SHP77 treated with DMSO at 0.1 percent for 48 hours (cell line): ENCODE data around the gene GRID1.
"Not testable (repeated sequence)": the region's sequence is repeated elsewhere in the genome, so short reads cannot be mapped to it uniquely, and the experiment has no call there.

Experiments
- DNase-seq: peaks from one replicate; lab custom pipeline; 2025; lab: John Stamatoyannopoulos, UW

GRID1 gene

DNA sequence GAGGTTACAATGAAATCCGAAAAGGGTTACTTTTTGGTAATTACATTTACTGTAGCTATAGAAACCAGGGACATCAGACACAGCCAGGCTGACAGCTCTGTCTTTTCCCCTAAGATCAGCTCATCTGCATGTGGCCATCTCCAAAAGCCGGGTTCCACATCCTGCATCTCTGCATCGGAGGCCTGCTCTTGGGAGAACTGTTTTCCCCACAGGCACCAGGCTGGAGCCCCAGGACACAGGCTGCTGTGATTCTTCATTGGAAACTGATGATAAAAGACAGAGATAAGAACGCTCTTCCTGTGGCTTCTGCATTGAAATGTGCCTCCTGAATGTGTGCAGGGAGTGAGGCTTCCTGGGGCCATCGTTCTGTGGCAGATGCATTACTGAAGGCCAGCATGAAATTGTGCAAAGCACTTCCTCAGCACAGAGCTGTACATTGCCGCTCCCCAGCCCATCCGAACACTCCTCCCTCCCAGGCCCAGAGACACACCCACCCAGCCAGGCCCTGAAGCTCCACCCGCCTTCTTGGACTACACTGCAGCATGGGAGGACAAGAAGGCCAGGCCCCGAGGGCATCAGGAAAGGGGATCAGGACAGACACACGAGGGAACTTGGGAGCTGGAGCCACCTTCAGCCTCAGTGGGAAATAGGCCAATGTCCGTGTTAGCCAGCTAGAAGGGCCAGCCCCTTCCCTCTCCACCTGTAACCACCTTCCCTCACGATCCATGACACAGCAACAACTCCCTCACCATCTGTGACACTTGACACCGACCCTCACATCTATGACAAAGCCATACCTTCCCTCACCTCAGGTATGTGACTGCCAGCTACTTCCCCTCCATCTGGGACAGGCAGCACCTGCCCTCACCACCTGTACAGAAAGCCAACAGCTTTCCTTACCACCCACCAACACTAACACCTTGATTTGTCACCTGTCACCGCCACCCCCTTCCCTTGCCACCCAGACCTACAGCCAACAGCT, 113.2 kb downstream of the GRID1 start:
- no peak for DNase-seq

DNA sequence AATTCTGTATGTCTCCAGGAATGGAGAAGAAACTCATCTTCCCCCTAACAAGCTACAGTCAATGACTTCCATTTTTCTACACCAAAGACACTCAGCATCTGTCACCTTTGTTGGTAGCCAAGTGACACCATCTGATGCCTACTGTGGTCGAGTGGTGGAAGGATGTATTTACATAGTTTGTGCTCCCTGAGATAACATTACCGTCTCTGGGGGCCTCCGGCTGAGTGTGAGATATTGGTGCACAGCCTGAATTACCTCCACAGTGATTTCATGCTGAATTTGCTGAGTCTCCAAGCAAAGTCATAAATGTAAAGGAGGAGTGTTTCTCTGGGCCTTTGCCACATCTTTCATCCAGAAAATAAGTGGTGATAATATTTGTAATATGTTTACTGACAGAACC, 114.0 kb downstream of the GRID1 start:
- DNase-seq = no peak

DNA sequence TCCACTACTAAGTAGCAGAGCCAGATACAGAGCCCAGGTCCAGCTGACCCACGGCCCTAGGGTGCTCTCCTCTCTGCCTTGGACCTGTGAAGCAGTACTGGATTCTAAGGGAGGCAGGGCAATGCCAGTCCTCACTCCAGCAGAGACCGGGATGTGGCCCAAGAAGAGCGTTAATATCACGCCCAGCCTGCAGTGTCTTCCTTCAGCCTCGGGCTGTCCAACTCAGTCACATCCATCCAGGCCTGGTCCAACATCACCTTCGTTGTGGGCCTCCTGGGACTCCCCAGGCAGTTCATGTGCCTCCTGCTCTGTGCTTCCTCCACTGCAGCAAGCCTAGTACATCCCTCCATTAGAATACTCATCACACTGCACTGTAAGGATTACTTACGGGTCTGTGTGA, 114.5 kb downstream of the GRID1 start:
- no peak for DNase-seq

DNA sequence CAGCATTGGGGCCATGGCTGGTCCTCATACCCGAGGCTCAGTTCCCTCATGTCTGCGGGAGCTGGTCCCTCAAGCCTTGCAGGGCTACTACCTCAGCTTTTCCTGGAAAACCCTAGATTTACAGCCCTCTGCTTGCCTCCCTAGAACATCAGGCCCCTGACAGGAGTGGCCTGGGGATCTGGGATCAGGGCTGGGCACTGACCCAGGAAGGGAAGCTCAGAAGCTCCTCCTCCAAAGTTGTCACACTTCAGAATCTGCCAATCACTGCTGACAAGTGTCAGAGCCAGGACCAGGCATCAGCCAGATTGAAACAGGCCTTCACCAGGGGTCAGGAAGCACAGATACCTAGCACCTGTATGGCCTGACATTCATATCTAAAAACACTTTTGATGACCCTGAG, 115.2 kb downstream of the GRID1 start:
- no peak for DNase-seq

DNA sequence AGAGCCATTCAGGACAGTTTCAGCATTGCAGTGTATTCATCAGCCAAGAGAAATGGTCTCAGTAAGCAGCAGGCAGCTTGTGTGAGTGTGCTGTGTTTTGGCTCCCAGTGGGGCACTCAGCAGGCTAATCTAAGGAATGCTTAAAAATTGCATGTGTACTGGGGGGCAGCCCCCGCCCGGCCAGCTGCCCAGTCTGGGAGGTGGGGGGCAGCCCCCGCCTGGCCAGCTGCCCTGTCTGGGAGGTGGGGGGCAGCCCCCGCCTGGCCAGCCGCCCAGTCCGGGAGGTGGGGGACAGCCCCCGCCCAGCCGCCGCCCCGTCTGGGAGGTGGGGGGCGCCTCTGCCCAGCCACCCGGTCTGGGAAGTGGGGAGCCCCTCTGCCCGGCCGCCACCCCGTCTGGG, 116.2 kb downstream of the GRID1 start:
- no peak for DNase-seq

DNA sequence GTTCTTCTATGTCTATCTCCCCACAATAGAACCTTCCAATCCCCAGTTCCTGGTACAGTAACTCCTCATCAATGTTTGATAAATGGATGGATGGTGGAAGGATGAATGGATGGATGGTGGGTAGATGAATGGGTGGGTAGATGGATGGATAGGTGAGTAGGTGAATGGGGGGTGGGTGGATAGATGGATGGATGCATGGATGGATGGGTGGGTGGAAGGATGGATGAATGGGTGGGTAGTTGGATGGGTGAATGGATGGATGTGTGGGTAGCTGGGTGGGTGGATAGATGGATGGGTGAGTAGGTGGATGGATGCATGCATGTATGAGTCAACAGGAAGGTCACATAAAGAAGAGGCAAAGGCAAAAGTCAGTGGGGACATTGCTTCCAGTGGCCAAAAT, 116.8 kb downstream of the GRID1 start:
- DNase-seq = no peak

DNA sequence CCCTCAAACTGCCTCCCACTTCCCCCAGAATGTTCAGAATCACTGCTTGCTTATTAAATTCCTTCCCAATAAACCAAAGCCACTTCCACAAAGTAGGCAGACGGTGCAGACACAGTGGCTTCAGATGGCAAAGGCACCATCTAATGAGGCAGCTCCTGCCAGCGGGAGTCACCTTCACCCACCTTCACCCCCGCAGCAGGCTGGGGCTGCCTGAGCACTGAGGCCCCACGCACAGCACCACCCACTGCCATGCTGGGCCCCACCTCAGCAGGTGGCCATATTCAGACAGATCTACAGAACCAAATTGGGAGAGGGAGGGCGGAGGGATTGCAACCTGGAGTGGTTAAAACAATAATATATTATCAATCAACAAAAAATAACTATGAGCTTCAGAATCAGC, 118.5 kb downstream of the GRID1 start:
- no peak for DNase-seq

DNA sequence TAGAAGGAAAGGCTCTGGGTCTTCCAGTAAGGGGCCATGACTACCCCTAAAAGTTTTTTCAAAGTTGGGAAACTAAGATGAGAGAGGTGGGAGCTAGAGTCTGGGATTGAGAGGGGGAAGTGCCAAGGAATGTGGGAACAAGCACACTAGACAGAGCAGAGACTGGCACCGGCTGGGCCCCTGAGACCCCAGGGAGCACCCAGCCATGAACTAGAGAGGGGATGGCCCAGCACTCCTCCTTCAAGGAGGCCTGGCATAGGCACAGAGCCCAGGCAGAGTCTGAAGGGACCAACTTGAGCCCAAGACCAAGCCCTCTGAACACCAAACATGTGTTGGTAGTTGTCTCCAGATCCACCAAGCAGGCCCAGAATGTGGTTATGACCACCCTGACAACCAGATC, 119.0 kb downstream of the GRID1 start:
- no peak for DNase-seq

DNA sequence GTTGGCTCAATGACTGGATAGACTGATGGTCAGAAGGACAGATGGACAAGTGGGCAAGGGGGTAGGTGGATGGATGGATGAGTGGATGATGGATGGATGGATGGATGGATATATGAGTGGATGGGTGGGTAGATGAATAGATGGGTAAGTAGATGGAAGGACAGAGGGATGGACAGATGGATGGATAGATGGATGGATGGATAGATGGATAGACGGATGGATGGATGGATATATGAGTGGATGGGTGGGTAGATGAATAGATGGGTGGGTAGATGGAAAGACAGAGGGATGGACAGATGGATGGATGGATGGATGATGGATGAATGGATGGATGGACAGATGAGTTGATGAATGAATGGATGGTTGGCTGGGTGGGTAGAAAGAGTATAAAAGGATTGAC, 119.5 kb downstream of the GRID1 start:
- DNase-seq = no peak

DNA sequence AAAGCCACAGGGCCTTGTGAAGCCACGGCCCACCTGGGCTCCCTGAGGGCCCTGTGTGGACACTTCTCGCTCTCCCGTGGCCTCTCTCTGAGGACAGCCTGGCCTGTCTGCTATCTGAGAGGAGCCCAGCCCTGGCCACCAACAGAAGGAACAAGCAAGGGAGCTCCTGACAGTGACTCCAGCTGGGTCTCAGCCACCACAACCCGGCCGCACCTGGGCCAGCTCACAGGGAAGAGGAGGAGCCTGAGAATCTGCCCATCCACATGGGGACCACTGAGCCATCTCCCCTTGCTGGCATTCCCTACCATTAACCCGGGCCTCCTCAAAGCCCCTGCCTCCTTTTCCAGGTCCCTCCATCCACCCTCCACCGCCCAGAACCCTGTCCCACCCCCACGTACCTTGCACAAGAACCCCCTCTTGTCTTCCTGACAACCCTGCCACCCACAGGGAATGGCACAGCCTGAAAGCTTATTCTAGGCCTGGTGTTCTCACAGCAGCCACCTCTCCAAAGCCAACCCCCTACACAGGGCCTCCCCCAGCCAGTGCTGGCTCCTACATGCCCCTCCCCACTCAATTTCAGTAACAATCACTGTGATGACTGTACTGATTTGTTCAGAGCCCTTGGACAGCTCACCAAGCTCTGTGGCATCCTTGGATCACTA, 120.2 kb downstream of the GRID1 start:
- DNase-seq = no peak

DNA sequence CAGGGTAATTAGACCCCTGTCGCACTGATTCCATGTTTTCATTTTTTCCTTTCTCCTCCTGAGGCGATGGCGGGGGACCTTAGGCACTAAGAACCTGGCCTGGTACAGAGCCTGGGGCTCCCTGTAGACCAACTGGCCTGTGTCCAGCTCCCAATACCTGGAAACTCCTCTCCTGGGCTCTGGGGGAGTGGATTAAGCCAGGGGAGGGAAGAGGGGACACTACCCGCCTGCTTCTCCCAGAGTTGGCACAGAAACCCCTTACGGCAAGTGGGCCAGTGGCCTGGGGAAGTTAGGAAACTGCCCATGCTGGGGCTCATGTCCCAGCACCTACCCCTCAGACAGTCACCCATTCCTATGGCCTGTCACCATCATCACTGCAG, 121.6 kb downstream of the GRID1 start:
- no peak for DNase-seq

DNA sequence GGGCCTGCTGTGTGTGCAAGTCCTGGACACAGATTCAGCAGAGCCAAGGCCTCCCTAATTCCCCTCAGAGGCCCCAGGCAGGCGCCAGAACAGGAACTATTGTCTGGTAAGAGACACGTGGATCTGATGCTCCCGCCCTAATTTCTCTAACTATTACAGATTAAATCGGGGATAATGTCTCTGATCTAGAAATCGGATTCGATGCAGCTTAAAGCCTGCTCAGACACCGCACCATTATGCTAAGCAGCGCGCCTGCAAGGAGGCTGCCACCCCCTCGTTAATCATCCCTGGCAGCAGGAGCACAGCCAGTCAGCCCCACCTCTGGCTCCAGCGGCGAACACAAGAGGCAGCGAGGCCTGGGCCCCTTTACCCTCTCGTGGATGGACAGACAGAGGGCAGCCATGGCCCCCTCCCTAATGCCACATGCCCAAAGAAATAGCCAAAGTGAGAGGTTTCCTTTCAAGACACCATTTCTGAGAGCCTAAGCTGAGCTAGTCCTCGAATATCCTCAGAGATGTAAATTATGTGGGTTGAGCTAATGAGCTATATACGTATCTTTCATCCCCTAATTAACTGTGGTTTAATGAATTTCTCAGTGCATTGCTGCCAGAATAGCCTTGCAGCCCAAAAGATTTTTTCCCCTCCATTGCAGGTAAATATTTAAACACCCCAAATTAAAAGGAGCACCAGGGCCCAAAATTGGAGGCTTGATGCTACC, 122.1 kb downstream of the GRID1 start:
- DNase-seq = no peak

DNA sequence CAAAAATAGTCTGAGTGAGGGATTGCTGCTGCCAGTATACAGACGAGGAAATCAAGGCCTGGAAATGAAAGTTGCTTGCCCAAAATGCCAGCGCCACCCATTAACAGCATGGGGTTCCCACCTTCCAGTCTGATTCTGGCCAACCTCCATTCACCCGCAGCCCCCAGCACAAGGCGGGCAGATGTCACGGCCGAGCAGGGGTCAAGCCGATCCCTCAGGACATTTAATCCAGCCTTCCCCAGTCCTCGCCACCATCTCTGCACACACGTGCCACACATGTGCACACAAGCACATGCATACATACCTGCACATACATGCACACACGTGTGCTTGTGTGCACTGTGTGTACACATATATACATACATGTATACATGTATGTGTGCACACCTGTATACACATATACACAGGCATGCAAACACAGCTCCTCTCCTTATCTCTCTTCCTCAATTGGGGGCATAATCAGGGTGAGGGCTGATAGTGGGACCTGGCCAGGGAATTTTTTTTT, 122.9 kb downstream of the GRID1 start:
- DNase-seq = no peak

DNA sequence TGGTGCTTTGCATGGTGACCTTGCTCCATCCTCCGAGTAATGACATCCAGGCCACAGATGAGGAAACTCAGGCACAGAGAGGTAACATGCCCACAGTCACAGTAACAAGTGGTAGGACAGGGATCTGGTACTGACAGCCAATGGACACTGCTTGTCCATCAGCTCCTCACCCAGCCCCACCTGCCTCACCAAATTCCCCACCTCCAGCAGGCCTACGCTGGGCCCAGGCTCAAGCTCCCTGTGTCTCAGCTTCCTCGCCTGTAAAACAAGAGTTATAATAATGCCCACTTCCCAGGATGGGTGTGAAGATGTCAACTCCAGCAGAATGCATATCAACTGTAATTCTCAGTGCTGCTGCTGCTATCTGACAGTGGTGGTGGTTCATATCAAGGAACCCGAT, 123.8 kb downstream of the GRID1 start:
- DNase-seq = no peak

DNA sequence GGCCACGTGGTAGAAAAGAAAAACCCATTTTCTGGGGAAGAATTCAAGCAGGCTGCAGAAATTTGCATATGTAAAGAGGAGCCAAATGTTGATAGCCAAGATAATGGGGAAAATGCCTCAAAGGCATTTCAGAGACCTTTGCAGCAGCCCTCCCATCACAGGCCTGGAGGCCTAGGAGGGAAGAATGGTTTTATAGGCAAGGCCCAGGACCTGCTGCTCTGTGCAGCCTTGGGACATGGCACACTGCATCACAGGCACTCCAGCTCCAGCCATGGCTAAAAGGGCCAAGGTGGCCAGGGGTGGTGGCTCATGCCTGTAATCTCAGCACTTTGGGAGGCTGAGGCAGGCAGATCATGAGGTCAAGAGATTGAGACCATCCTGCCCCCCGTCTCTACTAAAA, 128.5 kb downstream of the GRID1 start:
- not testable (repeated sequence) for DNase-seq

DNA sequence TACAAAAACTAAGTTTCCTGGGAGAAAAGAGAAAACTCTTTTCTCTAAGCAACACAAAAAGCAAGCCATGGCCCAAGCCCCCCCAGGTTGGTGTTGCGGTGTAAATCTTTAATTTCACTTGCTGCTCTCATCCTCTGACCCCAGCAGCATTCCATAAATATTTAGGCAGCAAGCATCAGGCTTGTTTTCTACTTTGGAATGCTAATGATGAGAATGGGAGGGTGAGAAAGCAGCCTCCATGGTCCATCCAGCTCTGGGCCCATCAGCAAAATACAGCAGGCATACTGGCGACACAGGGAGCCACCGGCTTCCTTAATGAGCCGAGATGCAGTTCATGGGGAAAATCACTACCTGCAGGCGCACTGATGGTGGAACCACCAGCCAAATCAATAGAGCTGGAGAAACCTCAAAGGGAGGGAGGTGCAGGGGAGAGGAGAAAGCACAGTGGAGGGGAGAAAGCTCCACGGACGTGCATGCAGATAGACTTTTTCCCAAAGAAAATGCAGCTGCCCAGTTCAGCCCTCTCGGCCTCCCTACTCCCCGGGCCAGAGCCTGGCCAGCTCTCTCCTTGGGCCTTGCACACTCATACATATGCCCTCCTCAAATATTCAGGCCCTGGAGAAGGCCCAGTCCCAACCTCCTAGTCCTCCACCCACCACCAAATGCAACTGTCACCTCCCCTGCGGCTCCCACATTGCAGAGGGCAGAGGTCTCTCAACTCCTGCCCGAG, 131.9 kb downstream of the GRID1 start:
- DNase-seq = no peak

DNA sequence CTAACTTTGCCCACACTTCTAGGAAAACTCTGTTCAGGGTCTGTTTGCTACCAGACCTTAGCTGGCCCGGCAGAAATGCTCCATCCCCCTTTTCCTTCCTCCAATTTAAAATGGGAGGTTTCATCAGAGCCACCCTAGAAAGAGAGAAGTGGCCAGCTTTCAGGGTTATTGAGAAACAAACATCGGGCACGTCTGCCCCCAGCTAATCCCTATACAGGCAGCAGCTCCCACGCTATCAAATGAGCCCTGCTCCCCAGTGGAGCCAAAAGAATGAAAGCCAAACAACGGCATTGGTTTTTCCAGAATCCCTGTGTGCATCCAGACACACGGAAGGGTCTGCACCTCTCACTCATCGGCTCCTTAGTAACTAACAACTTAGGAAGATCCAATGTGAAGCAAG, 132.5 kb downstream of the GRID1 start:
- no peak for DNase-seq

DNA sequence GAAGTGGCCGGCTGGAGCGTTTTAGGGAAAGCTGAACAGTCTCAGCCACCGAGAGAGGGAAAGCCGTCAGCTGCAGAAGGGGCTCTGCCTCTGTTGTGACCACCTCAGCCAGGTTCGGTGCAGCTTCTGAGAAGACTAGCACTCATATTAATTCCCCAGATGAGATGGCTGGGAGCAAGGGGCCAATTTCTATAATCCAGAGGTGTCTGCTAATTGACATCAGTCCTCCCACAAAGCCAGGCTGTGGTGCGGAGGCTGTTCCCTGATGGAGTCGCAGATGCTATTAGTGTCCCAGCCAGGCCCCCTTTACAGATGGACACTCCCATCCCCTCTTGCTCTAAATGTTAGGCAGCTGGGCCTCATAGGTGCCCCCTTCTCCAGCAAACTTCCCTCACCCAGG, 133.5 kb downstream of the GRID1 start:
- DNase-seq = no peak

DNA sequence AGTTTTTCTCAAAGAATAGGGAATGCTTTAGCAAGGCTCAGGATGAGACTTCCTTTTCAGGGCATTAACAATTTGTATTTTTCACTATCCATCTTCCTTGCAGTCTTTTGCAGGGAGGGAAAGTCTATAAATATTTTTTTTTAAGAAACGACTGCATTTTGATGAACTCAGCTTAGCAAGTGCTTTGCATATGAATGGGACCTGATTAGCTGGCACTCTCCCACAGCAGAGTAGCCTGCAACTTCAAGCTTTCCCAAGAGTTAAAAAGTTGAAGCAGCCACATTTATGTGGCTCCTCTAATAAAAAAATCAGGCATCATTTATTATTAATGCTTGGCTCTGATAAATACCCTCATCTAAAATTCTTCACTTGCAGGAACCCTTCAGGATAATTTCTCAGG, 134.0 kb downstream of the GRID1 start:
- DNase-seq = no peak

DNA sequence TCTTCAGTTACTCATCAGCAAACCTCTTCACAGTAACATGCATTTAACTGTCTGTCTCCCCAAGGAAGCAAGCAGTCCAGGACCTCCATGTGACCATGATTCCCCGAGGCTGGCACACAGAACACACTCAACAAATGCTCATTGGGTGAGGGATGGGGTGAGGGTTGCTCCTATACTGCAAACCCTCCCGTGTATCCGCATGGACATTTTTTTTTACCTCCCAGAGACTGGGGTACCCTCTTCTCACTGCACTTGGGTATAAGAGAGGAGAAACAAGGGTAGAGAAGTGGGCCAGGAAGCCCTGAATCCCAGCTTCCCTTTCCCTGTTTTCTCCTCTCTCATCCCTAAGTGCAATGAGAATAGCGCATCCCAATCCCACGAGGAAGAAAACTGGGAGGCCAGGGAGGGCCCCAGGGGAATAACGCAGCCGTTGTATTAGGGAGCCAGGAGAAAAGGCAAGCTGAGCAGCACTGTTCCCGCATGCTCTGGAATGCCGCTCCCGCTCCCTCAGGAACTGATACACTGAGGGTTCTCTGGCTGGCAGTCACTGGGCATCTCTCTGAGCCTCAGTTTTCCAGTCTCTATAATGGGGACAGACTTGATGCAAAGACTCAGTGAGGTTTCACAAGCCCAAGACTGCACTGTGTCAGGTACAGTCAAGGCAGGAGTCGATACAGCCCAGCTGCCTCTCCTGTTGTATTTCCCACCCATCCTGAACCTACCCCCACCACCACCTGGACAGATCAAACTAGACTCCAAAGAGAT, 134.6 kb downstream of the GRID1 start:
- DNase-seq = no peak

DNA sequence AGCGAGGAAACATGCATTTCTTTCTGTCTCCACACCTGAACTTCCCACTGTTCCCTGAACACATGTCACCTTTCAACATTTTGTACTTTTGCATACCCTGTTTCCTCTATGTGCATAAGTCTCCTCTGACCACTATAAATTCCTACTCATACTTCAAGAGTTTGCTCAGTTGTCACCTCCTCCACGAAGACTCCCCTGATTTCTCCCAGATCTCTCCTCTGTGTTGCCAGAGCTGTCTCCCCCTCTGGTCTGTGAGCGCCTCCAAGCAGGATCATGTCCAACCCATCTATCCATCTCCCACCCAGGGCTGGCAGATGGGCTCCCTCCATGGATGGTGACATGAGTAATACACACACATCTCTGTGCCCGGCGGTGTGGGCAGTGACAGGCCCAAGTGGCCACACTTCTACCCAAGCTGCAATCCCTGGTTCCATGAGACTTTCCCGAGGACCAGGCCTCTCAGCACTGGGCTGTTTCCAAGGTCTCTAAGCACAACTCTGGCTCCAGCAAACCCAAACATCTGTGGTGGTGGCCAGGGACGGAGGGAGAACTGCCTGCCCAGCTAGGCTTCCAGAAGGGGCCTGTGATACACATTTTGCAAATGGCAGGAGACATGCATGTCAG, 135.9 kb downstream of the GRID1 start:
- no peak for DNase-seq
